Spleen (tissue), 7 donors: ENCODE results near the gene CD4.
A peak's percentile ranks its signal among the peaks of the same experiment; 100 is the strongest.

ENCODE experiments used
- CTCF ChIP-seq, 11 experiments: fragments of 200-600 bp in 7 of 11; fragments of 450-650 bp in 4 of 11; sonication (generic) in 4 of 11; IDR thresholded peaks in 8 of 11; conservative IDR thresholded peaks in 3 of 11; 1 replicate in 7 of 11; 2 replicates in 4 of 11; pipeline versions ENCODE4 v1.4.0 to v1.8.0; 2016 to 2021; ENCODE audit warnings: antibody characterized with exemption in 11 of 11, inconsistent platforms in 4 of 11, mild to moderate bottlenecking in 1 of 11
- POLR2A ChIP-seq, 3 donors: fragments of 450-650 bp; IDR thresholded peaks; one replicate each; pipeline ENCODE4 v1.5.1; 2017; ENCODE audit warnings: antibody characterized with exemption in 3 of 3, mild to moderate bottlenecking in 1 of 3
- POLR2AphosphoS5 ChIP-seq, 3 donors: sonication (generic); formaldehyde crosslinking; IDR thresholded peaks; one replicate each; pipeline ENCODE4 v1.5.1; 2017; ENCODE audit warnings: antibody characterized with exemption in 3 of 3
- donor health status: DM: no; HTN: no; CAD: no; lungs with moderate emphysema.
- donor health status: DM: no; HTN: no; CAD: no.
- donor health status: DM: no; HTN: no; CAD: no.

GRCh38 chr12:6766651-6767349 is 22.5 kb upstream of the CD4 start:
- TF ChIP-seq POLR2A (IDR thresholded peaks at IDR 0.05) (no peak), CTCF (IDR thresholded peaks at IDR 0.05 in 8 of 11, conservative IDR thresholded peaks at IDR 0.05 in 3 of 11) (peak in 10 of 11 experiments; percentile 45 to 88 (median 81)), POLR2AphosphoS5 (IDR thresholded peaks at IDR 0.05) (peak; percentile 7 to 67 (median 63))
